HepG2 (cell line): ENCODE data around the gene SDK1. TPM values are rescaled to one million over a fixed set of nuclear protein-coding genes. Genes with fewer than 3 reads are reported as not detected.

ENCODE experiments used
- ATAC-seq: fragments of 200-7000 bp; cut with Tn5 transposase; 3 replicates; pipeline ENCODE4 v1.9.1; 2020; ENCODE audit warnings: mild to moderate bottlenecking, moderate library complexity
- BruUV-seq: library from RNA; stranded (reverse); fragments of 400-500 nt; replicated peaks from 2 replicates; lab custom pipeline; 2021; lab: Mats Ljungman, UMichigan
- CTCF ChIA-PET: fragments of 300-600 bp; formaldehyde crosslinking; extraction: SDS; loops from one replicate; lab custom pipeline; 2021; ENCODE audit warnings: low total read pairs, inconsistent platforms, low intra/inter-chr PET ratio; lab: Yijun Ruan, JAX
- POLR2A ChIA-PET: fragments of 350-600 bp; sonication (Branson Sonifier 250); formaldehyde crosslinking; loops from one replicate; lab custom pipeline; 2020; ENCODE audit warnings: antibody characterized with exemption, inconsistent platforms; lab: Yijun Ruan, JAX
- DNase-seq: peaks from one replicate; pipeline ENCODE4 v3.0.0-alpha.2; 2015; ENCODE audit warnings: low spot score
- FAIRE-seq: peaks from 3 replicates; lab custom pipeline; 2011; peaks lifted over from hg19 to GRCh38; lab: Jason Lieb, UNC
- H2AFZ ChIP-seq: one replicate; pipeline ENCODE4 v1.6.1; 2011; ENCODE audit warnings: low read length, inconsistent platforms
- H3K27ac ChIP-seq: fragments of 300-600 bp; 3 replicates; pipeline ENCODE4 v1.8.0; 2011; ENCODE audit warnings: mixed run types, mild to moderate bottlenecking, mixed read lengths, low read length, inconsistent platforms; ENCODE audit not compliant: insufficient read depth; ENCODE audit errors: extremely low read length
- H3K27me3 ChIP-seq, 2 experiments: fragments of 200-600 bp in 1 of 2; 2 replicates in 1 of 2; 3 replicates in 1 of 2; pipeline versions ENCODE4 v1.6.0 to v1.8.0; 2011; ENCODE audit warnings: low read length in 2 of 2, mild to moderate bottlenecking in 2 of 2, moderate library complexity in 2 of 2, inconsistent platforms in 1 of 2; ENCODE audit not compliant: insufficient read depth in 2 of 2, control insufficient read depth in 1 of 2
- H3K36me3 ChIP-seq, 2 experiments: fragments of 200-600 bp in 1 of 2; replicated peaks in 1 of 2; 2 replicates in 1 of 2; 3 replicates in 1 of 2; pipeline versions ENCODE4 v1.5.1 to v1.8.0; 2011; ENCODE audit warnings: low read length in 2 of 2, inconsistent platforms in 1 of 2; ENCODE audit not compliant: insufficient read depth in 2 of 2, control insufficient read depth in 1 of 2
- H3K4me1 ChIP-seq: 2 replicates; pipeline ENCODE4 v1.5.1; 2012; ENCODE audit warnings: low read length, inconsistent platforms; ENCODE audit not compliant: insufficient read depth
- H3K4me2 ChIP-seq: 2 replicates; pipeline ENCODE4 v1.6.0; 2011; ENCODE audit warnings: low read depth, low read length, inconsistent platforms
- H3K4me3 ChIP-seq, 3 experiments: fragments of 200-600 bp in 1 of 3; sonication (generic), shearing (Covaris generic) in 1 of 3; replicated peaks in 1 of 3; 2 replicates each; pipeline ENCODE4 v1.5.1; 2011 to 2016; ENCODE audit warnings: low read length in 3 of 3, inconsistent platforms in 2 of 3, low read depth in 2 of 3, mild to moderate bottlenecking in 2 of 3, control low read depth in 1 of 3, mixed read lengths in 1 of 3; ENCODE audit not compliant: insufficient read depth in 1 of 3
- H3K79me2 ChIP-seq: one replicate; pipeline ENCODE4 v1.6.1; 2011; ENCODE audit warnings: low read length, inconsistent platforms; ENCODE audit not compliant: insufficient read depth
- H3K9ac ChIP-seq: 2 replicates; pipeline ENCODE4 v1.6.0; 2011; ENCODE audit warnings: mild to moderate bottlenecking, low read depth, low read length, inconsistent platforms; ENCODE audit not compliant: insufficient read depth
- H3K9me3 ChIP-seq: 2 replicates; pipeline ENCODE4 v1.5.1; 2012; ENCODE audit warnings: mild to moderate bottlenecking, low read length
- H4K20me1 ChIP-seq: 2 replicates; pipeline ENCODE4 v1.6.0; 2011; ENCODE audit warnings: inconsistent platforms, mild to moderate bottlenecking, low read length, moderate library complexity; ENCODE audit not compliant: insufficient read depth
- ARID3A ChIP-seq: IDR thresholded peaks from 2 replicates; pipeline ENCODE4 v1.6.1; 2012; ENCODE audit warnings: low read depth, low read length, improper control_type of control experiment
- BRCA1 ChIP-seq: sonication (generic); formaldehyde crosslinking; IDR thresholded peaks from 2 replicates; pipeline ENCODE4 v1.4.0; 2020; ENCODE audit warnings: missing genetic modification reagents
- ELF3 ChIP-seq: IDR thresholded peaks from 2 replicates; pipeline ENCODE4 v1.6.1; 2016; ENCODE audit warnings: missing genetic modification reagents, missing compliant biosample characterization
- ETV6 ChIP-seq: sonication (generic); formaldehyde crosslinking; conservative IDR thresholded peaks from 2 replicates; pipeline ENCODE4 v1.4.0; 2020; ENCODE audit warnings: missing genetic modification reagents
- EZH2 ChIP-seq: conservative IDR thresholded peaks from 2 replicates; pipeline ENCODE4 v1.6.1; 2012; ENCODE audit warnings: mild to moderate bottlenecking, low read depth, low read length, moderate library complexity
- NFE2 ChIP-seq: sonication (generic); formaldehyde crosslinking; IDR thresholded peaks from 2 replicates; pipeline ENCODE4 v1.4.0; 2020; ENCODE audit warnings: missing genetic modification reagents
- RFX5 ChIP-seq: IDR thresholded peaks from 2 replicates; pipeline ENCODE4 v1.6.1; 2011; ENCODE audit warnings: low read depth, low read length, improper control_type of control experiment
- RXRA ChIP-seq: sonication (generic); formaldehyde crosslinking; IDR thresholded peaks from 2 replicates; pipeline ENCODE4 v1.5.1; 2020; ENCODE audit warnings: missing genetic modification reagents
- SIX1 ChIP-seq: sonication (generic); formaldehyde crosslinking; IDR thresholded peaks from 2 replicates; pipeline ENCODE4 v1.4.0; 2020; ENCODE audit warnings: missing genetic modification reagents, borderline replicate concordance
- TRIM22 ChIP-seq: fragments of 450-650 bp; IDR thresholded peaks from 2 replicates; pipeline ENCODE4 v1.6.1; 2017
- ZNF101 ChIP-seq: sonication (generic); formaldehyde crosslinking; IDR thresholded peaks from 2 replicates; pipeline ENCODE4 v1.4.0; 2020; ENCODE audit warnings: mild to moderate bottlenecking, low read depth, missing genetic modification reagents, borderline replicate concordance
- ZNF207 ChIP-seq: fragments of 450-650 bp; IDR thresholded peaks from 2 replicates; pipeline ENCODE4 v1.6.1; 2016; ENCODE audit warnings: antibody characterized with exemption, borderline replicate concordance
- ZNF234 ChIP-seq: sonication (generic); formaldehyde crosslinking; conservative IDR thresholded peaks from 2 replicates; pipeline ENCODE4 v1.5.1; 2020; ENCODE audit warnings: mild to moderate bottlenecking, missing genetic modification reagents
- ZNF251 ChIP-seq: sonication (generic); formaldehyde crosslinking; IDR thresholded peaks from 2 replicates; pipeline ENCODE4 v1.9.0; 2021; ENCODE audit warnings: mild to moderate bottlenecking, missing genetic modification reagents
- ZNF446 ChIP-seq: sonication (generic); formaldehyde crosslinking; IDR thresholded peaks from 2 replicates; pipeline ENCODE4 v1.5.0; 2020; ENCODE audit warnings: mild to moderate bottlenecking, missing genetic modification reagents
- ZNF530 ChIP-seq: sonication (generic); formaldehyde crosslinking; IDR thresholded peaks from 2 replicates; pipeline ENCODE4 v1.5.0; 2020; ENCODE audit warnings: low read depth, mild to moderate bottlenecking, missing genetic modification reagents
- ZNF775 ChIP-seq: sonication (generic); formaldehyde crosslinking; IDR thresholded peaks from 2 replicates; pipeline ENCODE4 v1.4.0; 2020; ENCODE audit warnings: missing genetic modification reagents, mild to moderate bottlenecking, moderate library complexity, borderline replicate concordance
- ZNF891 ChIP-seq: sonication (generic); formaldehyde crosslinking; IDR thresholded peaks from 2 replicates; pipeline ENCODE4 v1.5.0; 2020; ENCODE audit warnings: mild to moderate bottlenecking, missing genetic modification reagents
- WGBS: methylation state at CpG from one replicate; pipeline ENCODE4 v1.1.6; 2017; ENCODE audit warnings: low lambda C conversion rate; 5-methylcytosine and 5-hydroxymethylcytosine counted together
- in situ Hi-C: cut with HindIII; loops from 2 replicates; pipeline ENCODE4 v1.10.0; 2017; ENCODE audit warnings: low pct_unique_long_range_greater_than_20kb; ENCODE audit not compliant: extremely low pct_ligation_motif_present
- intact Hi-C: fragments of 100-400 bp; cut with micrococcal nuclease; formaldehyde crosslinking; loops from one replicate; pipeline ENCODE4 v1.10.0; 2022; ENCODE audit not compliant: unreplicated experiment
- polyA plus RNA-seq, 8 experiments: library from polyadenylated mRNA; depleted of rRNA in 3 of 8; stranded (reverse) in 7 of 8; unstranded in 1 of 8; fragments of >200 nt; fragmentation: Illumina TruSeq in 4 of 8; extraction: Trizol in 4 of 8; gene quantifications; 2 replicates each; pipeline versions ENCODE4 v1.2.1 to v1.2.3, GENCODE V29; 2011 to 2016; ENCODE audit warnings: low read depth in 4 of 8, missing spikeins in 1 of 8, mixed read lengths in 1 of 8; ENCODE audit not compliant: insufficient read depth in 1 of 8
- total RNA-seq, 5 experiments: library from RNA; depleted of rRNA; stranded (reverse); fragments of >200 nt; fragmentation: Illumina TruSeq; extraction: Trizol; gene quantifications; 2 replicates each; pipeline ENCODE4 v1.2.3, GENCODE V29; 2016; ENCODE audit warnings: low read depth in 1 of 5

The SDK1 gene
- total and polyA plus RNA-seq, 2 of the 13 experiments (the other 11 are each of a cell fraction or from before 2014, with no cell fraction given) = 0.35 to 2.4 TPM

- FAIRE-seq (no peak), ATAC-seq (no peak), DNase-seq (no peak)
- BruUV-seq = no TSS peak
- intact Hi-C loops = no loop called here
- no peaks in the 10 kb centered on the region for H3K36me3 ChIP-seq
- H3K4me1 ChIP-seq = no peaks in the 10 kb centered on the region
- H3K27me3 ChIP-seq = no peaks in the 10 kb centered on the region
- H3K4me2 ChIP-seq = no peak overlapping the region
- WGBS = 82% methylated on average over 3 of the region's 3 CpGs
- H3K9me3 ChIP-seq = peaks cover 27% of the 10 kb centered on the region
- H3K4me3 ChIP-seq = no peak overlapping the region
- in situ Hi-C loops = no loop called here
- CTCF ChIA-PET = no interaction called here
- no peak overlapping the region for H3K27ac ChIP-seq
- POLR2A ChIA-PET = no interaction called here
- H2AFZ ChIP-seq = no peak overlapping the region
- no peaks in the 10 kb centered on the region for H4K20me1 ChIP-seq
- H3K79me2 ChIP-seq = no peaks in the 10 kb centered on the region
- no peak for TF ChIP-seq BRCA1 (CRISPR knock-in tag)
- no peak for TF ChIP-seq ARID3A
- no peak for TF ChIP-seq ZNF101
- TF ChIP-seq EZH2 = no peak
- TF ChIP-seq ZNF891 (CRISPR knock-in tag) = no peak
- no peak for TF ChIP-seq ELF3 (CRISPR knock-in tag)
- TF ChIP-seq ZNF234 (CRISPR knock-in tag) = no peak
- no peak for TF ChIP-seq RFX5
- TF ChIP-seq ZNF446 = no peak
- no peak for TF ChIP-seq NFE2 (CRISPR knock-in tag)
- TF ChIP-seq ZNF251 = no peak
- no peak for TF ChIP-seq ETV6 (CRISPR knock-in tag)
- no peak for TF ChIP-seq ZNF775 (CRISPR knock-in tag)
- no peak for TF ChIP-seq SIX1 (CRISPR knock-in tag)
- TF ChIP-seq ZNF207 = no peak
- no peak for TF ChIP-seq TRIM22
- TF ChIP-seq ZNF530 (CRISPR knock-in tag) = no peak
- TF ChIP-seq RXRA (CRISPR knock-in tag) = no peak
- no peak overlapping the region for H3K9ac ChIP-seq
Observed at GRCh38 chr7:4119848-4120247, 818.8 kb downstream of the SDK1 start.
